ENCODE results near the gene NUP42.

NUP42 gene

GRCh38 chr7:23226844-23227450 is 45.1 kb downstream of the NUP42 start:
- no peak overlapping the region for H3K4me3 ChIP-seq (ENCODE audit: low read length)
- no peaks in the 10 kb centered on the region for H3K36me3 ChIP-seq (replicated peaks; ENCODE audit: insufficient read depth, low read length)
- no peaks in the 10 kb centered on the region for H3K27me3 ChIP-seq (replicated peaks; ENCODE audit: insufficient read depth, low read length)
- H3K4me1 ChIP-seq (ENCODE audit: low read length), result no peaks in the 10 kb centered on the region
- H3K9ac ChIP-seq (ENCODE audit: low read length), result no peak overlapping the region
- H3K9me2 ChIP-seq (replicated peaks; ENCODE audit: insufficient read depth, low read length), result no peaks in the 10 kb centered on the region
- TF ChIP-seq EZH2phosphoT487 (IDR thresholded peaks at IDR 0.05; ENCODE audit: low read length) (no peak), EZH2 (optimal IDR thresholded peaks at IDR 0.05; ENCODE audit: low read depth, low read length) (no peak), CTCF (IDR thresholded peaks at IDR 0.05; ENCODE audit: low read length) (no peak)
- DNase-seq, result no peak
- no peak overlapping the region for H2AFZ ChIP-seq (ENCODE audit: low read length)
- H3K4me2 ChIP-seq (ENCODE audit: low read depth, low read length), result no peak overlapping the region
- H3K27ac ChIP-seq (ENCODE audit: low read length), result no peak overlapping the region
- H4K20me1 ChIP-seq (ENCODE audit: insufficient read depth, low read length), result no peaks in the 10 kb centered on the region
- no peaks in the 10 kb centered on the region for H3F3A ChIP-seq (ENCODE audit: insufficient read depth, low read length)
- no peaks in the 10 kb centered on the region for H3K79me2 ChIP-seq (ENCODE audit: low read length)
- no peaks in the 10 kb centered on the region for H3K9me3 ChIP-seq (replicated peaks; ENCODE audit: insufficient read depth, low read length)

- no peak overlapping the region for H3K9ac ChIP-seq (ENCODE audit: low read length)
- no peaks in the 10 kb centered on the region for H3F3A ChIP-seq (ENCODE audit: insufficient read depth, low read length)
- H3K4me2 ChIP-seq (ENCODE audit: low read depth, low read length), result no peak overlapping the region
- DNase-seq, result no peak
- no peaks in the 10 kb centered on the region for H3K9me3 ChIP-seq (replicated peaks; ENCODE audit: insufficient read depth, low read length)
- H4K20me1 ChIP-seq (ENCODE audit: insufficient read depth, low read length), result no peaks in the 10 kb centered on the region
- no peak overlapping the region for H2AFZ ChIP-seq (ENCODE audit: low read length)
- H3K27me3 ChIP-seq (replicated peaks; ENCODE audit: insufficient read depth, low read length), result no peaks in the 10 kb centered on the region
- no peaks in the 10 kb centered on the region for H3K9me2 ChIP-seq (replicated peaks; ENCODE audit: insufficient read depth, low read length)
- peaks cover 6% of the 10 kb centered on the region for H3K4me1 ChIP-seq (ENCODE audit: low read length)
- no peak overlapping the region for H3K4me3 ChIP-seq (ENCODE audit: low read length)
- no peaks in the 10 kb centered on the region for H3K79me2 ChIP-seq (ENCODE audit: low read length)
- H3K27ac ChIP-seq (ENCODE audit: low read length), result no peak overlapping the region
- TF ChIP-seq EZH2phosphoT487 (IDR thresholded peaks at IDR 0.05; ENCODE audit: low read length) (no peak), EZH2 (optimal IDR thresholded peaks at IDR 0.05; ENCODE audit: low read depth, low read length) (no peak), CTCF (IDR thresholded peaks at IDR 0.05; ENCODE audit: low read length) (no peak)
- H3K36me3 ChIP-seq (replicated peaks; ENCODE audit: insufficient read depth, low read length), result no peaks in the 10 kb centered on the region
Observed at GRCh38 chr7:23228412-23228811, 46.6 kb downstream of the NUP42 start.

- TF ChIP-seq CTCF (IDR thresholded peaks at IDR 0.05; ENCODE audit: low read length), result no peak
- TF ChIP-seq EZH2 (optimal IDR thresholded peaks at IDR 0.05; ENCODE audit: low read depth, low read length), result no peak
- TF ChIP-seq EZH2phosphoT487 (IDR thresholded peaks at IDR 0.05; ENCODE audit: low read length), result no peak
- no peaks in the 10 kb centered on the region for H3K27me3 ChIP-seq (replicated peaks; ENCODE audit: insufficient read depth, low read length)
- H3K4me3 ChIP-seq (ENCODE audit: low read length), result no peak overlapping the region
- H3K9me3 ChIP-seq (replicated peaks; ENCODE audit: insufficient read depth, low read length), result no peaks in the 10 kb centered on the region
- peaks cover 12% of the 10 kb centered on the region for H3F3A ChIP-seq (ENCODE audit: insufficient read depth, low read length)
- no peak overlapping the region for H3K4me2 ChIP-seq (ENCODE audit: low read depth, low read length)
- no peaks in the 10 kb centered on the region for H4K20me1 ChIP-seq (ENCODE audit: insufficient read depth, low read length)
- no peak overlapping the region for H3K9ac ChIP-seq (ENCODE audit: low read length)
- H2AFZ ChIP-seq (ENCODE audit: low read length), result no peak overlapping the region
- H3K36me3 ChIP-seq (replicated peaks; ENCODE audit: insufficient read depth, low read length), result no peaks in the 10 kb centered on the region
- no peaks in the 10 kb centered on the region for H3K9me2 ChIP-seq (replicated peaks; ENCODE audit: insufficient read depth, low read length)
- H3K79me2 ChIP-seq (ENCODE audit: low read length), result no peaks in the 10 kb centered on the region
- no peak overlapping the region for H3K27ac ChIP-seq (ENCODE audit: low read length)
- peaks cover 23% of the 10 kb centered on the region for H3K4me1 ChIP-seq (ENCODE audit: low read length)
- DNase-seq, result no peak
Observed at GRCh38 chr7:23230641-23231101, 48.8 kb downstream of the NUP42 start.

All from MM.1S (cell line).